ELR (cell line): Measurements from ENCODE around the gene SLC25A43.

Source experiments
- DNase-seq: peaks from one replicate; pipeline ENCODE4 v3.0.0-alpha.2; 2015; ENCODE audit warnings: low read depth

The SLC25A43 gene

GRCh38 chrX:119500061-119500800 lies 101.1 kb downstream of the SLC25A43 start:
- no peak for DNase-seq

- DNase-seq, result no peak
These were observed 102.5 kb downstream of the SLC25A43 start for GRCh38 chrX:119501511-119502148.

- peak; percentile 40 for DNase-seq
These were observed 103.8 kb downstream of the SLC25A43 start for GRCh38 chrX:119502727-119503483.

- DNase-seq, result peak; percentile 83
These were observed 104.3 kb downstream of the SLC25A43 start for GRCh38 chrX:119503484-119503861.
